Measurements from ENCODE around the gene SHPK. TPM values are rescaled to one million over a fixed set of nuclear protein-coding genes. Genes with fewer than 3 reads are reported as not detected.

Gene SHPK
- total RNA-seq, 1 donor from 2014 or later, result 19.7 TPM

- H3K4me3 Mint-ChIP-seq (ENCODE audit: low read depth), result no peak overlapping the region
- DNase-seq (ENCODE audit: low spot score), result no peak
- peaks cover 23% of the 10 kb centered on the region for H3K36me3 Mint-ChIP-seq (ENCODE audit: low read depth)
- no peaks in the 10 kb centered on the region for H3K27me3 Mint-ChIP-seq (ENCODE audit: low read depth)
- intact Hi-C loops (cut with micrococcal nuclease), result no loop called here
- H3K4me1 Mint-ChIP-seq (ENCODE audit: low read depth), result no peaks in the 10 kb centered on the region
- H3K9me3 Mint-ChIP-seq, result no peaks in the 10 kb centered on the region
- H3K27ac Mint-ChIP-seq, result no peak overlapping the region
Observed at GRCh38 chr17:3656755-3657587, 20.9 kb upstream of the SHPK start.

- H3K36me3 Mint-ChIP-seq (ENCODE audit: low read depth), result peaks cover 23% of the 10 kb centered on the region
- H3K27ac Mint-ChIP-seq, result no peak overlapping the region
- intact Hi-C loops (cut with micrococcal nuclease), result no loop called here
- H3K27me3 Mint-ChIP-seq (ENCODE audit: low read depth), result no peaks in the 10 kb centered on the region
- no peaks in the 10 kb centered on the region for H3K9me3 Mint-ChIP-seq
- no peak overlapping the region for H3K4me3 Mint-ChIP-seq (ENCODE audit: low read depth)
- H3K4me1 Mint-ChIP-seq (ENCODE audit: low read depth), result no peaks in the 10 kb centered on the region
- no peak for DNase-seq (ENCODE audit: low spot score)
Observed at GRCh38 chr17:3656353-3656752, 20.3 kb upstream of the SHPK start.

GRCh38 chr17:3655766-3656165 lies 19.7 kb upstream of the SHPK start:
- Mint-ChIP-seq H3K36me3 (ENCODE audit: low read depth) (peaks cover 23% of the 10 kb centered on the region), H3K27me3 (ENCODE audit: low read depth) (no peaks in the 10 kb centered on the region), H3K4me3 (ENCODE audit: low read depth) (no peak overlapping the region), H3K27ac (no peak overlapping the region), H3K9me3 (no peaks in the 10 kb centered on the region), H3K4me1 (ENCODE audit: low read depth) (no peaks in the 10 kb centered on the region)
- intact Hi-C loops (cut with micrococcal nuclease), result no loop called here
- no peak for DNase-seq (ENCODE audit: low spot score)

- intact Hi-C loops (cut with micrococcal nuclease), result loop anchor here (1.0 to 10.0 kb wide), 2 partner anchors 46 to 853 kb away; partner anchors contain the start of gene RAP1GAP2
- no peaks in the 10 kb centered on the region for H3K27me3 Mint-ChIP-seq (ENCODE audit: low read depth)
- H3K4me1 Mint-ChIP-seq (ENCODE audit: low read depth), result peaks cover 17% of the 10 kb centered on the region
- H3K9me3 Mint-ChIP-seq, result no peaks in the 10 kb centered on the region
- peak; percentile 36 for DNase-seq (ENCODE audit: low spot score)
- peak overlapping the region; percentile 35 for H3K27ac Mint-ChIP-seq
- no peak overlapping the region for H3K4me3 Mint-ChIP-seq (ENCODE audit: low read depth)
- peaks cover 66% of the 10 kb centered on the region for H3K36me3 Mint-ChIP-seq (ENCODE audit: low read depth)
Observed at GRCh38 chr17:3647769-3648555, 11.9 kb upstream of the SHPK start.

- Mint-ChIP-seq H3K36me3 (ENCODE audit: low read depth) (peaks cover 66% of the 10 kb centered on the region), H3K27ac (no peak overlapping the region), H3K27me3 (ENCODE audit: low read depth) (no peaks in the 10 kb centered on the region), H3K4me1 (ENCODE audit: low read depth) (peaks cover 21% of the 10 kb centered on the region), H3K9me3 (no peaks in the 10 kb centered on the region), H3K4me3 (ENCODE audit: low read depth) (no peak overlapping the region)
- intact Hi-C loops (cut with micrococcal nuclease), result loop anchor here (1.0 to 10.0 kb wide), 2 partner anchors 45 to 852 kb away; partner anchors contain the start of gene RAP1GAP2
- DNase-seq (ENCODE audit: low spot score), result no peak
Observed at GRCh38 chr17:3647251-3647650, 11.2 kb upstream of the SHPK start.

- no peak for DNase-seq (ENCODE audit: low spot score)
- intact Hi-C loops (cut with micrococcal nuclease), result loop anchor here (10.0 kb wide), 1 partner anchor 851 kb away; the partner anchor contains the start of gene RAP1GAP2
- no peaks in the 10 kb centered on the region for H3K27me3 Mint-ChIP-seq (ENCODE audit: low read depth)
- peaks cover 76% of the 10 kb centered on the region for H3K36me3 Mint-ChIP-seq (ENCODE audit: low read depth)
- H3K4me3 Mint-ChIP-seq (ENCODE audit: low read depth), result no peak overlapping the region
- H3K9me3 Mint-ChIP-seq, result no peaks in the 10 kb centered on the region
- H3K27ac Mint-ChIP-seq, result peak overlapping the region; percentile 34
- peaks cover 38% of the 10 kb centered on the region for H3K4me1 Mint-ChIP-seq (ENCODE audit: low read depth)
Observed at GRCh38 chr17:3645310-3645709, 9.3 kb upstream of the SHPK start.

- no peaks in the 10 kb centered on the region for H3K27me3 Mint-ChIP-seq (ENCODE audit: low read depth)
- H3K4me1 Mint-ChIP-seq (ENCODE audit: low read depth), result peaks cover 50% of the 10 kb centered on the region
- no peak overlapping the region for H3K4me3 Mint-ChIP-seq (ENCODE audit: low read depth)
- no peak for DNase-seq (ENCODE audit: low spot score)
- H3K27ac Mint-ChIP-seq, result peak overlapping the region; percentile 68
- intact Hi-C loops (cut with micrococcal nuclease), result loop anchor here (10.0 kb wide), 1 partner anchor 849 kb away; the partner anchor contains the start of gene RAP1GAP2
- H3K9me3 Mint-ChIP-seq, result no peaks in the 10 kb centered on the region
- peaks cover 78% of the 10 kb centered on the region for H3K36me3 Mint-ChIP-seq (ENCODE audit: low read depth)
Observed at GRCh38 chr17:3643889-3644349, 7.9 kb upstream of the SHPK start.

GRCh38 chr17:3641717-3642486 lies 5.9 kb upstream of the SHPK start:
- intact Hi-C loops (cut with micrococcal nuclease), result loop anchor here (10.0 kb wide), 1 partner anchor 847 kb away; the partner anchor contains the start of gene RAP1GAP2
- Mint-ChIP-seq H3K4me3 (ENCODE audit: low read depth) (no peak overlapping the region), H3K27ac (peak overlapping the region; percentile 97), H3K9me3 (no peaks in the 10 kb centered on the region), H3K27me3 (ENCODE audit: low read depth) (no peaks in the 10 kb centered on the region), H3K36me3 (ENCODE audit: low read depth) (peaks cover 74% of the 10 kb centered on the region), H3K4me1 (ENCODE audit: low read depth) (peaks cover 61% of the 10 kb centered on the region)
- DNase-seq (ENCODE audit: low spot score), result no peak

- H3K27ac Mint-ChIP-seq, result peak overlapping the region; percentile 97
- peaks cover 61% of the 10 kb centered on the region for H3K4me1 Mint-ChIP-seq (ENCODE audit: low read depth)
- peaks cover 74% of the 10 kb centered on the region for H3K36me3 Mint-ChIP-seq (ENCODE audit: low read depth)
- H3K9me3 Mint-ChIP-seq, result no peaks in the 10 kb centered on the region
- DNase-seq (ENCODE audit: low spot score), result no peak
- no peaks in the 10 kb centered on the region for H3K27me3 Mint-ChIP-seq (ENCODE audit: low read depth)
- H3K4me3 Mint-ChIP-seq (ENCODE audit: low read depth), result no peak overlapping the region
- intact Hi-C loops (cut with micrococcal nuclease), result loop anchor here (10.0 kb wide), 1 partner anchor 846 kb away; the partner anchor contains the start of gene RAP1GAP2
Observed at GRCh38 chr17:3641014-3641413, 5.0 kb upstream of the SHPK start.

- Mint-ChIP-seq H3K36me3 (ENCODE audit: low read depth) (peaks cover 68% of the 10 kb centered on the region), H3K4me3 (ENCODE audit: low read depth) (peak overlapping the region; percentile 71), H3K4me1 (ENCODE audit: low read depth) (peaks cover 59% of the 10 kb centered on the region), H3K27ac (peak overlapping the region; percentile 97), H3K27me3 (ENCODE audit: low read depth) (no peaks in the 10 kb centered on the region), H3K9me3 (no peaks in the 10 kb centered on the region)
- intact Hi-C loops (cut with micrococcal nuclease), result loop anchor here (1.0 to 10.0 kb wide), 4 partner anchors 71 to 845 kb away; partner anchors contain the start of gene RAP1GAP2
- peak; percentile 32 for DNase-seq (ENCODE audit: low spot score)
Observed at GRCh38 chr17:3639981-3640596, 4.0 kb upstream of the SHPK start.

- no peak for DNase-seq (ENCODE audit: low spot score)
- Mint-ChIP-seq H3K4me1 (ENCODE audit: low read depth) (peaks cover 50% of the 10 kb centered on the region), H3K27ac (peak overlapping the region; percentile 63), H3K27me3 (ENCODE audit: low read depth) (no peaks in the 10 kb centered on the region), H3K9me3 (no peaks in the 10 kb centered on the region), H3K4me3 (ENCODE audit: low read depth) (peak overlapping the region; percentile 98), H3K36me3 (ENCODE audit: low read depth) (peaks cover 57% of the 10 kb centered on the region)
- intact Hi-C loops (cut with micrococcal nuclease), result loop anchor here (5.0 kb wide), 2 partner anchors 100 to 590 kb away; no protein-coding TSS in a partner anchor
Observed at GRCh38 chr17:3636908-3637373, 891 bp upstream of the SHPK start.

Measured in activated T-helper 2 cell treated with anti-CD3 and anti-CD28 coated beads, Interferon-gamma antibody, Interleukin-2, Interleukin-4, amounts not matched to agents 10 μg/mL and 5 μg/mL and 100 μg/mL, durations not matched to agents 14 hours and 24 hours and 36 hours (primary cell).